Activated CD8-positive, alpha-beta memory T cell treated with anti-CD3 and anti-CD28 coated beads for 24 hours (primary cell): ENCODE measurements around the gene GRIP2.

Source experiments
- DNase-seq: peaks from one replicate; pipeline ENCODE4 v3.0.0-alpha.2; 2020

Gene GRIP2

DNA sequence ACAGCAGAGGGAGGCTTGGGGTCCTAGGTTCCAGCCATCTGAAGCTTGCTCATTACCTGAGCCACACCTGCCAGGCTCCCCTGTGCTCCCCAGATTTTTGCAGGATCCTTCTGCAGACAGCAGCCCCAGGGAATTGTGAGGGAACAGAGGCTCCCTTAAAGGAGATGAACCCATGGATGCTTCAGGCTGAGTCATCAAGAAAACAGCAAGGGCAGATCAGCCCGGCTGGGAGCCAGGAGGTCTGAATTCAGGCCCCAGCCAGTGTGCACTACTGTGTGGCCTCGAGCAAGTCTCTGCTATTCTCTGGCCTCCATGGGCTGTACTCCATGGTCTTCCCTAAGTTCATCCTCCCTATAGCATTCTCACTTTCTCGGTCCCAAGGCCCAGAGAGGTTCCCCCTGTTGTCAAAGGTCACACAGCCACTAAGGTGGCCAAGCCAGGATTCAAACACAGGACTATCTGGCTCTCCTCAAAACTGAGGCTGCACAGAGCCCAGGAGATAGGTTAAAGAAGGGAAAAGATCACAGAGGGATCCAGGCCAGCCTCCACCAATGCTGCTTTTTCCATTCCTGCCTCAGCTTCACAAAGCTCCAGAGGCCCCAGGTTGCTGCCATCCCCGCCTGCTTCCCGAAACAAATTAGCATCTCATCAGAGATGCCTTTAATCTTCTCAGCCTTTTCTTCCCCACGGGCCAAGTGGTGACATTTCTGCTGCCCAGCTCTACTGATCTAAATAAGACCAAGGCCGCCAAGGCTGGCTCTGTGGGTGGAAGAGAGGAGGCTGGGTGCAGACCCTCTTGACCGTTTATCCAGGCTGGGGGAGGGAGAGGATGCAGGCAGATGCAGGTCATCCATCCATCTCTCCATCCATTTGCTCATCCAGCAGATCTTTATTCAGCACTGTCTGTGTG is 21.2 kb upstream of the GRIP2 start:
- DNase-seq = no peak

DNA sequence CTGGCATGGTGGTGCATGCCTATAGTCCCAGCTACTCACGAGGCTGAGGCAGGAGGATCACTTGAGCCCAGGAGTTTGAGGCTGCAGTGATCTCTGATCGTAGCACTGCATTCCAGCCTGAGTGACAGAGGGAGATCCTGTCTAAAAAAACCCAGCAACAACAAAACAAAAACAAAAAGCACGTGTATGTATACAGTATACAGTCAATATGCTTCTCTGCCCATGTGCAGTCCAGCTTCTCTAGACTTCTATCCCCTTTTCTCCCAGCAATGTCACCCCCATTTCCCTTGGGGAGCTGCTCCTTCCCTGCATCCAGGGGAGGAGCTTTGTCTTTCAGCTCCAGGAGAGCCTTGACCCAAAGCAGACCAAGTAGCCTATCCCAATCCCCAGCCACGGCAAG is 20.0 kb upstream of the GRIP2 start:
- no peak for DNase-seq

DNA sequence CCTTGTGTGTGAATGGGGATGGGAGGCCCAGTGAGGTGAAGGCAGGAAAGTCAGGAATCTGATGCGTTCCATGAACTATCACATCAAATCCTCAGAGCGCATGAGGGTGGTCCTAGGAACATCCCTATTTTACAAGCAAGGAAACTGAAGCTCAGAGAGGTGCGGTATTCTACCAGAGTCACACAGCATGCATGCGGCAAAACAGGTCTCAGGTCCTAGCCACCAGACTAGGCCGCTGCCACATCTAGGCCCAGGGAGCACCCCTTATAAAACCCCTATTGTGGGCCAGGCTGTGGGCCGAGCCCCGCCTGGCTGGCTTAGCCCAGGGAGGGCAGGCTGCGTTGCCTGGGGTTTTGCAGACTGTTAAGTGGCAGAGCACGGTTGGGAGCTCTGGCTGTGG is 17.9 kb upstream of the GRIP2 start:
- no peak for DNase-seq

DNA sequence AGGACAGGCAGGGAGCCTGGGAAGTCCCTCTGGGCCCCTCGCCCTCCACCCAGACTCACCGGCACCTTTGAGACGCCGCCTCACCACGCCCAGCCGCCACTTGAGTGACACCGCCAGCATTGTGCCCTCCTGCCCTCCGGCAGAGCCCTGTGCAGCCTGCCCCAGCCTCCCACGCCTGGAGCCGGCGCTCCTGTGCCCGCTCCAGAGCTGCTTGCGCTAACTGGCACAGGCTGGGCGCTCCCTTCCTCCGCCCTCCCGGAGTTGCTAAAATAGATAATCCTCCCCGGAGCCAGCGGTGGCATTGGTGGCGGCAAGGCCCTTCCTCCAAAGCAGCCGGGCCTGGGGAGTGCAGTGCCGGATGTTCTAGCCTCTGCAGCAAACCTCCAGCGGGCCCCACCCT is 15.7 kb upstream of the GRIP2 start:
- no peak for DNase-seq

DNA sequence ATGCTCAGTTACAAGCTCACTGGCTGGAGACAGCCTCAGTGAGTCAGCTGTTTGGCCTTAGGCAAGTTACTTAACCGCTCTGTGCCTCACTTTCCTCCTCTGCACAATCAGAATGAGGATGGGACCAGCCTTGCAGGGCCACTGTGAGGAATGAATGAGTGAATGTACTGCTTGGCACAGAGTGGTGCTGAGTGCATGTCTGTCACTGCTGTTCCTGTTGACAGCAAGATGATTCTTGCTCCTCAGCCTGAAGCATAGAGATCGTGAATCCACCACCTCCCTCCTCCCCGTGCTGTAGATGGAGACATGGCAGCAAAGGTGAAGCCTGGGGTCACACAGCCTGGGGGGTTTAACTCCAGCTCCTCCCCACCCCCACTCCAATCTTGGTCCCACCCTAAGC is 14.6 kb upstream of the GRIP2 start:
- no peak for DNase-seq

DNA sequence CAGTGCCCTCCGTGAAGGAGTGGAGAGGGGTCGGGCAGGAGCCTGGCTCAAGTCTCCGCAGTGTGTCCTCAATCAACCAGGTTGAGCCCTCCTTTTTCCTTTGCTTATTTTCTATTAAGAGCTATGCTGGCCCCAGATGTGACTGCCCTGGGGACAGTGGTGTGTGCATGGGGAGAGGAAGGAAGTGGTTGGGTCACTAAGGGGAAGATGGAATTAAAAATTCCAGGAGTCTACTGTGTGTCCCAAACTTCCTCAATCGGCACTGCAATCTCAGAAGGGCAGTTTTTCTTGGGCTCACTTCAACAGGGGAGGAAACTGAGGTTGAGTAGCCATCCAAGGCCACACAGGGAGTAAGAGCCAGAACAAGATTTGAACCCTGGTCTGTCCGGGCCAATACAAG is 13.7 kb upstream of the GRIP2 start:
- DNase-seq = no peak

DNA sequence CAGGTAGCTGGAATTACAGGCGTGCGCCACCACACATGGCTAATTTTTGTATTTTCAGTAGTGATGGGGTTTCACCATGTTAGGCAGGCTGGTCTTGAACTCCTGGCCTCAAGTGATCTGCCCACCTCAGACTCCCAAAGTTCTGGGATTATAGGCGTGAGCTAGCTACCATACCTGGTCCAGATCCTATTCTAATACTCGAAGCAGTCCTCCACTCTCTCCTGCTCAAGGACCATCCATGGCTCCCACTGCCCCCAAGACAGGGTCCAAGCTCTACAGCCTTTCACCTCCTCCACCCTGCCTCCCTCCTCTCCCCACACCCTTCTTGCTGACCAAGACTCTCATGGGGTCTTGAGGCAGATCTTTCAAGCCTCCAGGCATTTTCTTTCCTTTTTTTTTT is 12.6 kb upstream of the GRIP2 start:
- no peak for DNase-seq

DNA sequence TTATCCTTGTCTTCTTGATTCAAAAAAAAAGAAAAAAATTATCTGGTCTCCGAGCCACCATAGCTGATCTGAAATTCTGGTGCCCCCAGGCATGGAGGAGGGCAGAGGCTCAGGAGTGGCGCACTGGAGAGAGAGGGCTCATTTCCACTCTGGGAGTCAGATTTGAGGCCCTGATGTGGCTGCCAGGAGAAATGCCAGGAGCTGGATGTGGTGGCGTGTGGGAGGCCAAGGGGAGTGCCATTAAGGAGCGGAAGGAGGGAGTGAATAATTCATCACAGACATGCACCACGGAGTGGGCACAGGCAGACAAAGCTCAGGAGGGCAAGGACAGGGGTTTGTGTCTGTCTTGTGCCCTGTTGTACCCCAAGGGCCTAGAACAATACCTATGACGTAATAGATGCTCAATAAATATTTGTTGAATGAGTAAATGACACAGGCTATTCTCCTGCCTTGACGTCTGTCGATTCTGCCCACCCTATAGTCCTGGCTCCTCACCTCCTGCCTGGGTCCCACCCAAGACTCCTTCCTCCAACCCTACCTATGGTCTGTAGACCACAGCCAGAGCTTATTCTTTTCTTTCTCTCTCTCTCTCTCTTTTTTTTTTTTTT is 12.0 kb upstream of the GRIP2 start:
- DNase-seq = no peak

DNA sequence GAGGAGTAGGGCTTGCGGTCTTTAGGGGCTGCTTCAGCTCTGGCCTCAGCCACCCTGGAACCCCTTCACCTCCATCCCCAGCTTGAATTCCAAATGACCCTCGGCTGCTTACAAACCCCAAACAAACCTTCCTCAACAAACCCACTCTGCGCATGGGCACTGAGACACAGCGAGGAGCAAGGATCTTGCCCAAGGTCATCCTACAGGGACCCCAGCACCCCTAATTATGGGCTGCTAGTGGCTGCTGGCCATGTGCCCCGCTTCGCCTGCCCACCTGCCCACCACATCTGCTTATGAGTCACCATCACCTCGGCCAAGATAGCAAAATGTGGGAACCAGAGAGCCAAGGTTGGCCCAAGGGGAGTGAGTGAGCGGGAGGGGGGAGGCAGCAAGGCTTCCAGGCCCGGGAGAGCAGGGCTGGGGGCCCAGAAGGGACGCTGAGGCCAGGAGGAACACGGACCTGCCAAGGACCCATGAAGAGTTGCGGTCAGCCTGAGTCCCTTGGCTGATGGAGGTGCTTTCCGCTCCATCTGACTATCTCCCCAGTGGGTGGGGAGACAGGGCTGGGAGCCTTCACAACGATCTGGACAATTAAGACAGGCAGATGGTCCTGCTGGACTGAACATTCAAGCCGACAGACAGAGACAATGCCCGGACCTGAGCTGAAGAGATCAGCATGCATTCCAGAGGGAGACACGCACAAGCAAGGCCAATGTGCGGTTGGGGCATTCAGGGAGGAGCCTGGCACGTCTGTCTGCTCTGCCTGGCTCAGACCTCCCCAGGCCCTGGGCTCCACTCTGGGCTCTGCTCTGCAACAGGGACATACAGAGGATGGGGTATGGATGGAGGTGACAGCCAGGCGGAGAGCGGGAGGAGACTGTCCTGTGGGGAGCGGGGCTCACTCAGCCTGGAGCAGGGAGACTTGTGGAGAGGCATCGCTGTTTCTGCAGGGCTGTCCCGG is 10.8 kb upstream of the GRIP2 start:
- no peak for DNase-seq

DNA sequence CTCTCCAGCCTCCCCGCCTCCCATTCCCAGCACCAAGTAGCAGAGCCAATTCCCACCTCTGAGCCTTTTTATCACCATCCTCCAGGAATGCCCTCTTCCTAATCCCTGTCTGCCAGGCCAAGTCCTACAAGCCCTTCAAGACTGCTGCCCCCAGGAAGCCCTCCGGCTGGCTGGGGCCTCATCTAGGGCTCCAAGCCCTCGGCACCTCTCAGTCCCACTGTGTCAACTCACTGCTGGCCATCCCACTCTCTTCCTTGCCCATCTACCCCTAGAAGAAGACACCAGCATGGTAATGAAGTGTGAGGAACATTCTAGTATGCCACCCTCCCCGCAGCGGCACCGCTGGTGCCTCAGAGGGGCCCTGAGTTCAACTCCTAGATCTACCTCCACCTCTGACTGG is 10.0 kb upstream of the GRIP2 start:
- DNase-seq = no peak

DNA sequence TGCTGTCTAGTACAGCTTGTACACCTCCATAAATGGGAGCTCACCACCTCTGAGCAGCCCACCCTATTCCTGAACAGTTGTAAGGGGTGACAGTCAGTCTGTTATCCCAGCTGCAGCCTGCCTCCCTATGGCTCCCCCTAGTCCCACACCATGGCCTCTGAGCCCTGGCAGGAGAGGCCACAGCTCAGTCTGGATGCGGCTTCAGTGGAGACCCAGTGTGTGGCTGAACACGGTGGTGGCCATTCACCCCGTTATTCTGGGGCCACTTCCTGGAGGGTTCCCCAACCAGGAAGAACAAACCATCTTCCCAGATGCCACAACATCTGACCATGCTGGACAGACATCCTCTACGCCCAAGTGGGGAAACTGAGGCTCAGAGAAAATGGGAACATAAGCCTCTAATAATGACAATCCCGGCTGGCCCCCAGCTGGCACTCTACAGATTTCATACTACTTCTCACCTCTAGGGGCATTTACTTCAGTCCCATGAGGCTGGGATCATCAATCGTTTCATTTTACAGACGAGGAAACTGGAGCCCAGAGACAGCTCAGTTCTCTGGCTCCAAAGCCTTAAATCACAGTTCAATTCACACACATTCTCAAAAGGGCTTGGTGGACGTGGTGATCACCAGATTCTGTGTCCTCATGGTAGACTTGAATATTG is 9.2 kb upstream of the GRIP2 start:
- no peak for DNase-seq

DNA sequence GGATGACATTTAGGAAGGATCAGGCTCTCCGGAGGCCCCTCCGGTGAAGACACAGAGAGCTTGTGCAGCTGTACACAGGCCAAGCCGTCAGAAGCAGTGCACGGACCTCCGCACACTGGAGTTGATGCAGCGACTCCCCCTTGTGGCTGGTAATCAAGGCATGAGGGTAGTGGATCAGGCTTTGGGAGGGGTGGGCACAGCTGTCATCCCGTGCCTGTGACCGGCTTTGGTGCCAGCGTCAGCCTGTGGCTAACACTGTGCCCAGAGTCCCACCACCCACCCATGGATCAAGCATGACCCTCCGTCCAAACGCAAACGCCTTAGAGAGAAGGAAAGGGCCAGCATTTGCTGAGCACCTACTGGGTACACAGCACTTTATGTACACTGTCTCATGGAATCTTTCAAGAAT is 8.2 kb upstream of the GRIP2 start:
- peak; percentile 68 for DNase-seq

DNA sequence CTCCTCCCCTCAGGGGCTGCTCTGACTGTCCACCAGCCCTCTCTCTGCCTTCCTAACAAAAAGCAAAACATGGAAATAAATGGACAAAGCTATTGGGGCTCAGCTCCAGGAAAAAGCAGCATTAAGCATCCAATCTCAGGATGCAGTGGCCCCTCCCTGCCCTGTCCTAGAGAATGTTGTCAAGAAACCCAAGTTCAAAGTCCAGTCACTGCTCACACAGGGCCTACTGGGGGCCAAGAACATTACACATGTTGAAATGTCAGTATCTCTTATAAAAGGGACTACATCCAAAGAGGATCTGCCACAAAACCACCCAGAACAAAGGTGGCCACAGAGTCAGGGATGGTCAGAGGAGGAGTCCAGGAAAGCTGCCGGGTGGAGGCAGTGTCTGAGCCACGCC is 7.6 kb upstream of the GRIP2 start:
- DNase-seq = no peak

DNA sequence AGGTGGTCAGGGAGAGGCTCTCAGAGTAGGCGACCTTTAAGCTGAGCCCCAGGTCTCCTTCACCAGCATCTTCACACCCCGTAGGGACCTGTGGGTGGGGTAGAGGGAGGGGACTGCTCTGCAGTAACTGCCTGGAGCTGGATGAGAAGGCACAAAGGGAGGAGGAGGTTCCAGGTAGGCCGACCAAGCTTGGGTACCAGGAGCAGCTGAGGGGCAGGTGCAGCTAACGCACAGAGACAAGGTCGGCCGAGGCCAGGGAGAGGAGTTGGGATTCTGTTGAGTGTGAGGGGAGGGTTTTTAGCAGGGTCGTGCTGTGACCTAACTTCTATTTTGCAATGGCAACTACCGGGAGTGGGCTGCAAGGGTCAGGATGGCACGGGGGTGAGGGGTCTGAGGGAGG is 5.9 kb upstream of the GRIP2 start:
- no peak for DNase-seq

DNA sequence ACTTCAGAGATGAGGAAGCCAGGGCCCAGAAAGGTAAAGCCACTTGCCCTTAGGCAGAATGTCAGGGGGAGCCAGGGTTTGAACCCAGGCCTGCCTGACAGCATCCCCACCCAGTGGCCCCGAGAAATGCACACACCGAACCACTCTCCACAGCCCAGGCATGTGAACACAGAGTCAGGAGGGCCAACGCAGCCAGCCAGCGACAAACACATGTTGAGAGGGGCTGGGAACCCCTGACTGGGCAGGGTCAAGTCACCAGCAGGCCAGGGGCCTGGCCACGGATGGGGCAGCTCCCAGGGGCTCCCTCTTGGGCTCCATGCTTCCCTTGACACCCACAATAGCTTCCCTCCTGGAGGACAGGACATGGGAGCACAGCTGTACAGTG is 5.1 kb upstream of the GRIP2 start:
- no peak for DNase-seq

DNA sequence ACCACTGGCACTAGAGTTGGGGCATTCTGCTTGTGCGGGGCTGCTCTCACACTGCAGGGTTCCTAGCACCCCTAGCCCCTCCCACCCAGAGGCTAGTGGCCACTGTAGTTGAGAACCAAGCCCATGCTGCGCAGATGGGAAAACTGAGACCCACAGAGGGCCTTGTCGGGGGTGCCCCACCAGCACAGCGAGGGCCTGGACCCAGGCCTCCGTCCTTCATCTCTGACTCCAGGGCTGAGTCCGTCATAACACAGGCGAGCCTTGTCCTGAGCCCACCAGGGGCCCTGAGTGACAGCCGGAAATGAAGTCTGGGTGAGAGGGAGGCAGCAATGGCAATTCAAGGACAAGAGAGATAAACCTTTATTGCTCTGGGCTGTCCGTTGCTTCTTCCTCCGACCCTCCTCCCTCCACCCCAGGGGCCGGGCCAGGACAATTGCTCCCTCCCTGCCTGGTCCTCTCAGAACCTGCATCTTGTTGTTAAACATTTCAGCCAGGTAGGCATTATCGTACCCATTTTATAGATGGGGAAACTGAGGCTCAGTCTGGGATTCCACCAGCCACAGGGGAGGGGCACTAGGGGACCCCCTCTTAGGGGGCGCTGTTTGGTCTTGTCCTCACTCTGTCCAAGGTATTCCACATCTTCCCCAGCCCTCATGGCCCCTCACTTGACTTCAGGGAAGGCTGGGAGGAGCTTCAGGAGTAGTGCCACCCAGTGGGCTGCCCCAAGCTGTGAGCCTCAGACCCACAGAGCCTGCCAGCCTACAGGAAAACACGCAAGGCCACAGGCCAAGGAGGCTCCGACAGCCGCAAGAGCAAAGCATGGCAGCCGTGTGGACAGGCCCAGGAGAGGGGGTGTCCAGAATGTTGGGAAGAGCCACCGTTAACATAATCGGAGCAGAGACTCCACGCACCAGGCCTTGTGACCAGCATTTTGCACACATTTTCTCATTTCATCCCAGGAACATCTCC is 4.4 kb upstream of the GRIP2 start:
- DNase-seq = no peak

DNA sequence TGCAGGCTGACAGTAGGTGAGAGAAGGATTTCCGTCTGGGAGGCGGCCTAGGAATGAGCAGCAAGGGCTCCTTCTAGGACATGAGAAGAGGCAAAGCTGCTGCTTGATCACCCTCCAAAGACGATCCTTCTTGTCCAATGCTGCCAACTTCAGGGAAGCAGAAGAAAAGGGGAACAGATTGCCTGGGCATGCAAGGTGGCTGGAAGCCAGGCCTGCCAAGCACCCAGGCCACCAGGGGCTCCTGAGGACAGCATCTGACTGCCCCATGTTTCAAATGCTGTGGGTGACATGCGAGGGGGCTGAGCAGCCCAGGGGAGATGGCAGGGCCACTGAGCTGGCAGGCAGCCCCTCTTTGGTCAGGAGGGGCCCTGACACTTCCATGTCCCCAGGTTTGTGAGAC is 3.3 kb upstream of the GRIP2 start:
- DNase-seq = no peak

DNA sequence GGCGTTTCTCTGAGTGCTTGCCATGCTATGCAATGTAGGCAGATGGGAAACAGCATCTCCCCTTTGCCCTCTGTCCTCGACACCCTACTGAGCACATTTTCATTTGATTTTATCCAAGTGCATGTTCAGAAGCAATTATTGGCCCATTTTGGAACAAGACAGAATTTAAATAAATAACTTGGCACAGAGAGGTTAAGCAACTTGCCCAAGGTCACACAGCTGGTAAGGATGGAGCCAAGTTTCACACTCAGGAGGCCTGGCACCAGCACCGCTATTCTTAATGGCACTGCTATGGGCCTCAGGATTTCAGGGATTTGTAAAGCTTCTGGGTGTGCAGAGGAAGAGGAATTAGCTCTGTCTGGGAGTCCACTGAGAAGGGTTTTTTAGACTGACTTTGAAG is 2.5 kb upstream of the GRIP2 start:
- no peak for DNase-seq

DNA sequence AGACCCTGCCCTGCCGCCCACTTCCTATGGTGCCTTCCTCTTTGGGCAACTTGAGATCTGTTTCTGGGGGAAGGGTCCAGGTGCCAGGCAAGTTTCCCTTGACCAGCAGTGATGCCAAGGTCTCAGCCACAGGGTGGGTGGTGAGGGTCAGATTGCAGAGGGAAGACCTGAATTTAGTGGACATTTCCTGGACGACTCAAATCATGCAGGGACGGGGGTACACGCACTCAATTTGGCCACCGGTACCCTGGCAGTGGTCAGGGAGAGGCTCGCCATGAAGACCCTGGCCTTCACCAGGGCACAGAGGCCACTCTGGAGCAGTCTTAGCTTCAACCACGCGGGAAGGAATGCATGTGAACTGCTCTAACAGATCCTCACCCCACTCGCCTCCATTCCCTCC is 1.5 kb upstream of the GRIP2 start:
- DNase-seq = no peak

DNA sequence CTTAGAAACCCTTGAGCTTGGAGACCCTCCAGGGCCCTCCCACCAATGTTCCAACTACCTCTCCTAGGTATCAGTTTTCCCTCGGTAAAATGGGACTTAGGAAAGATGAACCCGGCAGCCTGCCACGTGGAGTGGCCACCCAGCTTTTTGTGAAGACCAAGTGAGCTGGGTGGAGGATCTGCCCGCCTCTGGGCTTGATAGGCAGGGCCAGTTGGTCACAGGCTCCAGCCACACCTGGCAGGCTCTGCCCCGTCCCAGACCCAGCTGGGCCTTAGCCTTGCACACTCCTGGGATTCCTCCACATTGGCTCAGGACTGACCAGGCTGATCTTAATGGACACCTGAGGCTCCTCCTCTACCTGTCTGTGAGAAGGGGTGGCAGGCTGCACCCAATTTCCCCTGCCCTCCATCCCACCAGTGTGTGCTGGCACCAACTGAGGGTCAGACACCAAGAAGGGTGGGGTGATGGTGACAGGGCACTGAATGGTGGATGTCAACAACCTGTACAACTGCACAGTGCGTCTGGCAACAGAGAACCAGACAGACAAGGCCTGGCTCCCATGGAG is 761 bp upstream of the GRIP2 start:
- no peak for DNase-seq

DNA sequence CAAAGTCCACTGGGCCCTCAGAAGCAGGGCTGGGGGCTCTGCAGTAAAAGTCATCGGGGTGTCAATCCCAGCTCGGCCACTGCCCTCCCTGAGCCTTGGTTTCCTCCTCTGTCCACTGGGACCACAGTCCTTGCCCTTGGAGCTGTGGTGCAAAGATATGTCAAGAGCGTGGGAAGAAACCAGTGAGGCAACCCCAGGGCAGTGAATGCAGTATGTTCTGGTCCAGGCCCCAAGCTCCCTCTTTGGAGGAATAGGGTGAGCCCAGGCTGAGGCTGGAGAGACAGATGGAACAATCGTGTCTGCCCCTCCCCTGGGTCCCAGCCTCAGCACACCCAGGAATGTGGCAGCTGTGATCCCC is 779 bp downstream of the GRIP2 start:
- no peak for DNase-seq
